B cell (primary cell): Measurements from ENCODE around the gene HOPX. TPM values are rescaled to one million over a fixed set of nuclear protein-coding genes. Genes with fewer than 3 reads are reported as not detected.

Experiments
- ATAC-seq: fragments of 200-7000 bp; cut with Tn5 transposase; one replicate; pipeline ENCODE4 v1.10.0; 2021; ENCODE audit warnings: low read depth, mild to moderate bottlenecking, moderate number of reproducible peaks, moderate library complexity
- CTCF ChIA-PET: fragments of 350-600 bp; sonication (Branson Sonifier 250); formaldehyde crosslinking; loops from one replicate; lab custom pipeline; 2021; ENCODE audit warnings: antibody characterized with exemption, inconsistent platforms; lab: Charles Lee
- POLR2A ChIA-PET: fragments of 350-600 bp; sonication (Branson Sonifier 250); formaldehyde crosslinking; loops from one replicate; lab custom pipeline; 2021; ENCODE audit warnings: antibody characterized with exemption; lab: Charles Lee
- DNase-seq: peaks from one replicate; pipeline ENCODE4 v3.0.0; 2013
- H2AFZ ChIP-seq: 2 replicates; pipeline ENCODE4 v1.6.1; 2012; ENCODE audit warnings: mild to moderate bottlenecking, low read depth, low read length; ENCODE audit not compliant: insufficient read depth, poor library complexity, severe bottlenecking
- H3K27ac ChIP-seq, 2 donors: 1 replicate in 1 of 2; 2 replicates in 1 of 2; pipeline ENCODE4 v1.5.1; 2012 to 2013; ENCODE audit warnings: low read length in 2 of 2, mild to moderate bottlenecking in 2 of 2, moderate library complexity in 1 of 2
- H3K27me3 ChIP-seq, 4 experiments: fragments of 200-600 bp in 1 of 4; sonication (generic) in 1 of 4; replicated peaks in 1 of 4; 1 replicate in 2 of 4; 2 replicates in 2 of 4; pipeline versions ENCODE4 v1.6.1 to v1.7.0; 2013 to 2016; ENCODE audit warnings: low read length in 3 of 4, mild to moderate bottlenecking in 2 of 4, mixed read lengths in 1 of 4, moderate library complexity in 1 of 4; ENCODE audit not compliant: insufficient read depth in 4 of 4, control insufficient read depth in 3 of 4; ENCODE audit errors: control extremely low read depth in 1 of 4
- H3K36me3 ChIP-seq, 2 experiments: replicated peaks in 1 of 2; 1 replicate in 1 of 2; 2 replicates in 1 of 2; pipeline versions ENCODE4 v1.6.1 to v1.7.1; 2013; ENCODE audit warnings: low read length in 1 of 2; ENCODE audit not compliant: insufficient read depth in 2 of 2, control insufficient read depth in 1 of 2; ENCODE audit errors: control extremely low read depth in 1 of 2, extremely low read depth in 1 of 2
- H3K4me1 ChIP-seq, 2 donors: fragments of 200-600 bp in 1 of 2; sonication (generic) in 1 of 2; 1 replicate in 1 of 2; 2 replicates in 1 of 2; pipeline versions ENCODE4 v1.5.1 to v1.6.1; 2013 to 2017; ENCODE audit warnings: low read length in 2 of 2; ENCODE audit not compliant: control insufficient read depth in 2 of 2, insufficient read depth in 2 of 2
- H3K4me2 ChIP-seq: replicated peaks from 2 replicates; pipeline ENCODE3; 2012; ENCODE audit warnings: mild to moderate bottlenecking, low read depth, low read length; ENCODE audit not compliant: poor library complexity, severe bottlenecking
- H3K4me3 ChIP-seq, 5 experiments: fragments of 200-600 bp in 1 of 5; sonication (generic) in 1 of 5; 1 replicate in 3 of 5; 2 replicates in 2 of 5; pipeline versions ENCODE4 v1.5.1 to v1.7.0; 2011 to 2016; ENCODE audit warnings: low read length in 4 of 5, mild to moderate bottlenecking in 4 of 5, low read depth in 2 of 5, control low read depth in 1 of 5, moderate library complexity in 1 of 5; ENCODE audit not compliant: insufficient read depth in 1 of 5; ENCODE audit errors: control extremely low read depth in 1 of 5, extremely low read depth in 1 of 5
- H3K79me2 ChIP-seq: fragments of 200-600 bp; sonication (generic); one replicate; pipeline ENCODE4 v1.6.0; 2016; ENCODE audit warnings: low read length; ENCODE audit not compliant: control insufficient read depth, insufficient read depth
- H3K9ac ChIP-seq: fragments of 200-600 bp; sonication (generic); 2 replicates; pipeline ENCODE4 v1.6.1; 2017; ENCODE audit warnings: mild to moderate bottlenecking, low read length, moderate library complexity
- H3K9me3 ChIP-seq, 3 donors: one replicate each; pipeline versions ENCODE4 v1.6.1 to v1.7.1; 2013; ENCODE audit warnings: low read length in 2 of 3; ENCODE audit not compliant: control insufficient read depth in 2 of 3, insufficient read depth in 1 of 3; ENCODE audit errors: control extremely low read depth in 1 of 3
- H4K20me1 ChIP-seq: 2 replicates; pipeline ENCODE4 v1.6.0; 2012; ENCODE audit warnings: mild to moderate bottlenecking, low read length; ENCODE audit not compliant: insufficient read depth, control insufficient read depth, poor library complexity, severe bottlenecking
- H3K27ac Mint-ChIP-seq: one replicate; pipeline ENCODE4 v1.8.0; 2021; ENCODE audit warnings: mixed read lengths
- H3K27me3 Mint-ChIP-seq: one replicate; pipeline ENCODE4 v1.8.0; 2021; ENCODE audit warnings: mixed read lengths
- H3K4me1 Mint-ChIP-seq: one replicate; pipeline ENCODE4 v1.8.0; 2021; ENCODE audit warnings: mixed read lengths
- H3K4me3 Mint-ChIP-seq: one replicate; pipeline ENCODE4 v1.8.0; 2021; ENCODE audit warnings: mixed read lengths
- H3K9me3 Mint-ChIP-seq: one replicate; pipeline ENCODE4 v1.8.0; 2022; ENCODE audit warnings: mixed read lengths; ENCODE audit not compliant: insufficient read depth
- CTCF ChIP-seq: fragments of 200-600 bp; IDR thresholded peaks from one replicate; pipeline ENCODE4 v1.8.0; 2022; ENCODE audit warnings: antibody characterized with exemption, mild to moderate bottlenecking
- EZH2 ChIP-seq: IDR thresholded peaks from 2 replicates; pipeline ENCODE4 v1.6.1; 2012; ENCODE audit warnings: borderline replicate concordance, low read depth, mild to moderate bottlenecking, moderate library complexity, low read length; ENCODE audit not compliant: insufficient read depth, poor library complexity, severe bottlenecking
- WGBS: methylation state at CpG from one replicate; pipeline ENCODE4 v1.1.5; 2013; ENCODE audit warnings: missing lambda C conversion rate; ENCODE audit not compliant: insufficient coverage; 5-methylcytosine and 5-hydroxymethylcytosine counted together
- intact Hi-C: fragments of 100-400 bp; cut with micrococcal nuclease; formaldehyde crosslinking; loops from one replicate; pipeline ENCODE4 v1.10.0; 2022
- polyA plus RNA-seq: library from polyadenylated mRNA; depleted of rRNA; stranded (reverse); fragments of >200 nt; gene quantifications from 2 replicates; pipeline ENCODE4 v1.2.3, GENCODE V29; 2012
- total RNA-seq, 2 donors: library from RNA; stranded (reverse); fragments of 120-200 nt in 1 of 2; gene quantifications; 1 replicate in 1 of 2; 2 replicates in 1 of 2; pipeline versions ENCODE4 v1.2.3 to v1.2.4, GENCODE V29; 2013 to 2022

Gene HOPX
- total and polyA plus RNA-seq, 2 donors (not counting 1 experiment from before 2014, with no cell fraction given), result 7.4 to 29.2 TPM

GRCh38 chr4:56692576-56692975, 11.5 kb upstream of the HOPX start:
- Histone ChIP-seq H3K36me3 (no peaks in the 10 kb centered on the region), H3K27ac (no peak overlapping the region), H3K79me2 (no peaks in the 10 kb centered on the region), H3K4me1 (peaks cover 0 to 3% of the 10 kb centered on the region in 2 donors), H3K27me3 (peaks cover 0 to 2% (median 0%) of the 10 kb centered on the region in 4 experiments), H3K9ac (no peak overlapping the region), H3K4me2 (no peak overlapping the region), H4K20me1 (no peaks in the 10 kb centered on the region), H3K4me3 (no peak overlapping the region), H3K9me3 (no peaks in the 10 kb centered on the region), H2AFZ (no peak overlapping the region)
- no peak for ATAC-seq
- 66% methylated on average over 3 of the region's 4 CpGs for WGBS
- CTCF ChIA-PET, result no interaction called here
- H3K27me3 Mint-ChIP-seq, result no peaks in the 10 kb centered on the region
- H3K9me3 Mint-ChIP-seq, result no peaks in the 10 kb centered on the region
- POLR2A ChIA-PET, result no interaction called here
- no peak overlapping the region for H3K4me3 Mint-ChIP-seq
- no peak overlapping the region for H3K27ac Mint-ChIP-seq
- intact Hi-C loops, result no loop called here
- DNase-seq, result no peak
- peaks cover 5% of the 10 kb centered on the region for H3K4me1 Mint-ChIP-seq
- TF ChIP-seq CTCF, result no peak
- TF ChIP-seq EZH2, result no peak

GRCh38 chr4:56691425-56691824, 10.3 kb upstream of the HOPX start:
- Histone ChIP-seq H3K27ac (no peak overlapping the region), H4K20me1 (no peaks in the 10 kb centered on the region), H3K4me2 (no peak overlapping the region), H2AFZ (no peak overlapping the region), H3K9me3 (peaks cover 0 to 2% (median 0%) of the 10 kb centered on the region in 3 donors), H3K4me1 (peaks cover 11 to 13% of the 10 kb centered on the region in 2 donors), H3K36me3 (no peaks in the 10 kb centered on the region), H3K4me3 (no peak overlapping the region), H3K9ac (no peak overlapping the region), H3K79me2 (no peaks in the 10 kb centered on the region), H3K27me3 (peaks cover 0 to 2% (median 0%) of the 10 kb centered on the region in 4 experiments)
- H3K9me3 Mint-ChIP-seq, result no peaks in the 10 kb centered on the region
- H3K27ac Mint-ChIP-seq, result no peak overlapping the region
- intact Hi-C loops, result no loop called here
- WGBS, result 100% methylated on average over 1 of the region's 3 CpGs
- H3K4me3 Mint-ChIP-seq, result no peak overlapping the region
- POLR2A ChIA-PET, result no interaction called here
- ATAC-seq, result no peak
- CTCF ChIA-PET, result no interaction called here
- TF ChIP-seq EZH2 (no peak), CTCF (no peak)
- peaks cover 16% of the 10 kb centered on the region for H3K4me1 Mint-ChIP-seq
- no peak for DNase-seq
- H3K27me3 Mint-ChIP-seq, result no peaks in the 10 kb centered on the region
